A673 (cell line): ENCODE measurements around the gene CDADC1. TPM values are rescaled to one million over a fixed set of nuclear protein-coding genes. Genes with fewer than 3 reads are reported as not detected.

ENCODE experiments used
- BruUV-seq: library from RNA; stranded (reverse); fragments of 400-500 nt; replicated peaks from 2 replicates; lab custom pipeline; 2021; lab: Mats Ljungman, UMichigan
- CTCF ChIA-PET: fragments of 300-600 bp; sonication (Branson Sonifier 250); formaldehyde crosslinking; loops from one replicate; lab custom pipeline; 2022; ENCODE audit warnings: antibody characterized with exemption; lab: Charles Lee
- POLR2A ChIA-PET: fragments of 300-600 bp; sonication (Branson Sonifier 250); formaldehyde crosslinking; loops from one replicate; lab custom pipeline; 2022; ENCODE audit warnings: antibody characterized with exemption; ENCODE audit not compliant: low non-redundant PET; lab: Charles Lee
- DNase-seq: peaks from one replicate; pipeline ENCODE4 v3.0.0-alpha.2; 2015; ENCODE audit warnings: low spot score
- H3K27ac ChIP-seq: fragments of 200-600 bp; sonication (generic); 2 replicates; pipeline ENCODE4 v1.5.1; 2016; ENCODE audit warnings: mixed run types, low read depth, mild to moderate bottlenecking, mixed read lengths, antibody characterized with exemption, low read length; ENCODE audit not compliant: poor library complexity, severe bottlenecking
- H3K27me3 ChIP-seq: fragments of 200-600 bp; sonication (generic); replicated peaks from 2 replicates; pipeline ENCODE4 v1.6.1; 2017; ENCODE audit warnings: mixed run types, low read depth, mild to moderate bottlenecking, mixed read lengths, antibody characterized with exemption, low read length; ENCODE audit not compliant: insufficient read depth, poor library complexity
- H3K36me3 ChIP-seq: fragments of 200-600 bp; sonication (generic); 2 replicates; pipeline ENCODE4 v1.6.1; 2016; ENCODE audit warnings: mixed run types, mild to moderate bottlenecking, mixed read lengths, antibody characterized with exemption, low read length; ENCODE audit not compliant: insufficient read depth, poor library complexity, severe bottlenecking
- H3K4me1 ChIP-seq: fragments of 200-600 bp; sonication (generic); 2 replicates; pipeline ENCODE4 v1.6.1; 2017; ENCODE audit warnings: mixed run types, mild to moderate bottlenecking, mixed read lengths, antibody characterized with exemption, low read length; ENCODE audit not compliant: insufficient read depth, poor library complexity, severe bottlenecking
- H3K4me3 ChIP-seq: fragments of 200-600 bp; sonication (generic); 2 replicates; pipeline ENCODE4 v1.5.1; 2016; ENCODE audit warnings: low read depth, mixed run types, mild to moderate bottlenecking, mixed read lengths, low read length; ENCODE audit not compliant: poor library complexity, severe bottlenecking
- H3K9me3 ChIP-seq: fragments of 200-600 bp; sonication (generic); 2 replicates; pipeline ENCODE4 v1.6.1; 2016; ENCODE audit warnings: mixed run types, low read depth, mild to moderate bottlenecking, mixed read lengths, antibody characterized with exemption, low read length; ENCODE audit not compliant: poor library complexity, severe bottlenecking
- CTCF ChIP-seq: fragments of 300-800, 200-600 bp; sonication (generic); conservative IDR thresholded peaks from 2 replicates; pipeline ENCODE4 v1.5.1; 2017; ENCODE audit warnings: low read depth, mild to moderate bottlenecking, antibody characterized with exemption, low read length, moderate library complexity, mixed read lengths
- EZH2 ChIP-seq: fragments of 200-600 bp; sonication (generic); IDR thresholded peaks from 2 replicates; pipeline ENCODE4 v1.6.1; 2017; ENCODE audit warnings: borderline replicate concordance, low read depth, mild to moderate bottlenecking, mixed read lengths, antibody characterized with exemption, low read length; ENCODE audit not compliant: poor library complexity, severe bottlenecking
- intact Hi-C: fragments of 100-400 bp; cut with micrococcal nuclease; formaldehyde crosslinking; loops from one replicate; pipeline ENCODE4 v1.10.0; 2022; ENCODE audit not compliant: unreplicated experiment
- total RNA-seq: library from RNA; stranded (reverse); gene quantifications from 2 replicates; pipeline ENCODE4 v1.2.3, GENCODE V29; 2021

The CDADC1 gene
- total RNA-seq, 1 experiment from 2014 or later = 19.2 TPM

- TF ChIP-seq CTCF (no peak), EZH2 (no peak)
- H3K36me3 ChIP-seq = peaks cover 23% of the 10 kb centered on the region
- CTCF ChIA-PET = no interaction called here
These were observed 37.6 kb upstream of the CDADC1 start for GRCh38 chr13:49210114-49210513.

GRCh38 chr13:49210669-49211068 lies 37.1 kb upstream of the CDADC1 start:
- no peaks in the 10 kb centered on the region for H3K27me3 ChIP-seq
- H3K36me3 ChIP-seq = peaks cover 18% of the 10 kb centered on the region
- no peak for TF ChIP-seq EZH2
- no peak for TF ChIP-seq CTCF
- H3K4me1 ChIP-seq = peaks cover 10% of the 10 kb centered on the region
- ChIA-PET POLR2A (no interaction called here), CTCF (no interaction called here)
- intact Hi-C loops = no loop called here
- H3K9me3 ChIP-seq = no peaks in the 10 kb centered on the region
- DNase-seq = no peak
- H3K27ac ChIP-seq = no peak overlapping the region
- H3K4me3 ChIP-seq = no peak overlapping the region
- BruUV-seq = no TSS peak

More at GRCh38 chr13:49210114-49210513, 37.6 kb upstream of the CDADC1 start:
- no peaks in the 10 kb centered on the region for H3K9me3 ChIP-seq
- no peak overlapping the region for H3K4me3 ChIP-seq
- intact Hi-C loops = no loop called here
- no TSS peak for BruUV-seq
- H3K27me3 ChIP-seq = no peaks in the 10 kb centered on the region
- POLR2A ChIA-PET = no interaction called here
- no peak overlapping the region for H3K27ac ChIP-seq
- peaks cover 8% of the 10 kb centered on the region for H3K4me1 ChIP-seq
- DNase-seq = no peak

- ChIA-PET CTCF (no interaction called here), POLR2A (interaction anchor here (0.7 kb wide), 1 partner anchor 60 kb away, joined by 3 read pairs; no protein-coding TSS in a partner anchor)
- Histone ChIP-seq H3K27ac (no peak overlapping the region), H3K4me1 (peaks cover 10% of the 10 kb centered on the region), H3K9me3 (no peaks in the 10 kb centered on the region), H3K36me3 (no peaks in the 10 kb centered on the region), H3K4me3 (no peak overlapping the region), H3K27me3 (no peaks in the 10 kb centered on the region)
- TF ChIP-seq CTCF (no peak), EZH2 (no peak)
- intact Hi-C loops = no loop called here
- no TSS peak for BruUV-seq
- DNase-seq = no peak
These were observed 34.2 kb upstream of the CDADC1 start for GRCh38 chr13:49213539-49213938.
